ENCODE results near the gene STIP1.

Gene STIP1

DNA sequence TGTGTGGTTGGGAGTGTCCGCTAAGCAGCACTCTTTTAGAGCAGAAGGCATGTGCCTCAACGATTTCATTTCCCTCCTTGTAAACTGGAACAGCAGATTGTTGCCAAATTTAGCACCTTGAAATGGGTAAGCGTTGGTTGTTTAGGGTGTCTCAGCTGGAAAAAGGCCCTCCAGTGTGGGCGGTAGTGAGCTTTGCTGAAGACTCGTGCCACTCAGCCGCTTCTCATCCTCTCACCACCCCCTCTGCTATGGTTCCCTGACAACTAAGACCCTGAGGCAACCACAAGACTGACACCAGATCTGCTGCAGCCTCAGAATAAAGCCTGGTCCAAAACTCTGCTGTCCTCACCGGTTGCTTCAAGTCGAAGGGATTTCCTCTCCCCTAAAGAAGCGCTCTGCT is 10.7 kb downstream of the STIP1 start:
- Histone ChIP-seq H3K36me3 (ENCODE audit: insufficient read depth, low read length) (peaks cover 94% of the 10 kb centered on the region), H2AFZ (ENCODE audit: low read length) (no peak overlapping the region), H3K27ac (ENCODE audit: low read depth, low read length, poor library complexity, severe bottlenecking) (no peak overlapping the region), H3K9ac (ENCODE audit: low read length) (no peak overlapping the region), H3F3A (ENCODE audit: insufficient read depth, low read length) (no peaks in the 10 kb centered on the region; the same call in 1 of the 2 replicates), H3K27me3 (ENCODE audit: insufficient read depth, low read length) (no peaks in the 10 kb centered on the region), H4K20me1 (ENCODE audit: insufficient read depth, low read length) (no peaks in the 10 kb centered on the region), H3K4me2 (ENCODE audit: low read length) (no peak overlapping the region), H3K4me3 (ENCODE audit: low read depth, low read length, poor library complexity, severe bottlenecking) (no peak overlapping the region), H3K9me2 (ENCODE audit: low read depth, low read length) (no peaks in the 10 kb centered on the region), H3K9me3 (ENCODE audit: low read length) (no peaks in the 10 kb centered on the region), H3K79me2 (ENCODE audit: insufficient read depth, low read length) (peaks cover 13% of the 10 kb centered on the region; the same call in 1 of the 2 replicates), H3K4me1 (ENCODE audit: insufficient read depth, low read length, severe bottlenecking) (no peaks in the 10 kb centered on the region)
- TF ChIP-seq, protein P1, sequence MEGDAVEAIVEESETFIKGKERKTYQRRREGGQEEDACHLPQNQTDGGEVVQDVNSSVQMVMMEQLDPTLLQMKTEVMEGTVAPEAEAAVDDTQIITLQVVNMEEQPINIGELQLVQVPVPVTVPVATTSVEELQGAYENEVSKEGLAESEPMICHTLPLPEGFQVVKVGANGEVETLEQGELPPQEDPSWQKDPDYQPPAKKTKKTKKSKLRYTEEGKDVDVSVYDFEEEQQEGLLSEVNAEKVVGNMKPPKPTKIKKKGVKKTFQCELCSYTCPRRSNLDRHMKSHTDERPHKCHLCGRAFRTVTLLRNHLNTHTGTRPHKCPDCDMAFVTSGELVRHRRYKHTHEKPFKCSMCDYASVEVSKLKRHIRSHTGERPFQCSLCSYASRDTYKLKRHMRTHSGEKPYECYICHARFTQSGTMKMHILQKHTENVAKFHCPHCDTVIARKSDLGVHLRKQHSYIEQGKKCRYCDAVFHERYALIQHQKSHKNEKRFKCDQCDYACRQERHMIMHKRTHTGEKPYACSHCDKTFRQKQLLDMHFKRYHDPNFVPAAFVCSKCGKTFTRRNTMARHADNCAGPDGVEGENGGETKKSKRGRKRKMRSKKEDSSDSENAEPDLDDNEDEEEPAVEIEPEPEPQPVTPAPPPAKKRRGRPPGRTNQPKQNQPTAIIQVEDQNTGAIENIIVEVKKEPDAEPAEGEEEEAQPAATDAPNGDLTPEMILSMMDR (IDR thresholded peaks at IDR 0.05; ENCODE audit: low read length) = no peak
- no peak for TF ChIP-seq EZH2 (IDR thresholded peaks at IDR 0.05; ENCODE audit: borderline replicate concordance, low read length)

DNA sequence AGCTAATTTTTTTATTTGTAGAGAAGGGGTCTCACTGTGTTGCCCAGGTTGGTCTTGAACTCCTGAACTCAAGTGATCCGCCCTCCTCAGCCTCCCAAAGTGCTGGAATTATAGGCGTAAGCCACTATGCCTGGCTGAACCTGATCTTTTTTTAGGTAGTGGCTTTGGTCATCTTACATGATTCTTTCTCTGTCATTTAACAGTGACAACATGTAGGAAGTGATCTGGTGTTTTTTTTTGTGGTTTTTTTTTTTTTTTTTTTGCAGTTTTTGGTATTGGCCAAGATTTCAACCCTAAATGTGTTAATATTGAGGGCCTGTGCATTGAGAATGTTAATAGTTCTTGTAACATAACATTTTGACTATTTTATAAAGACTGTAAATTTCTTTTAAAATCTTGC is 12.5 kb downstream of the STIP1 start:
- Histone ChIP-seq H3K27ac (ENCODE audit: low read depth, low read length, poor library complexity, severe bottlenecking) (no peak overlapping the region), H3K27me3 (ENCODE audit: insufficient read depth, low read length) (no peaks in the 10 kb centered on the region), H3K9me3 (ENCODE audit: low read length) (no peaks in the 10 kb centered on the region), H3K9ac (ENCODE audit: low read length) (no peak overlapping the region), H3K79me2 (ENCODE audit: insufficient read depth, low read length) (no peaks in the 10 kb centered on the region), H3K9me2 (ENCODE audit: low read depth, low read length) (no peaks in the 10 kb centered on the region), H4K20me1 (ENCODE audit: insufficient read depth, low read length) (no peaks in the 10 kb centered on the region), H2AFZ (ENCODE audit: low read length) (no peak overlapping the region), H3K36me3 (ENCODE audit: insufficient read depth, low read length) (peaks cover 98% of the 10 kb centered on the region), H3F3A (ENCODE audit: insufficient read depth, low read length) (no peaks in the 10 kb centered on the region; the same call in 1 of the 2 replicates), H3K4me1 (ENCODE audit: insufficient read depth, low read length, severe bottlenecking) (no peaks in the 10 kb centered on the region), H3K4me3 (ENCODE audit: low read depth, low read length, poor library complexity, severe bottlenecking) (no peak overlapping the region), H3K4me2 (ENCODE audit: low read length) (no peak overlapping the region)
- TF ChIP-seq, protein P1 (IDR thresholded peaks at IDR 0.05; ENCODE audit: low read length) = no peak
- TF ChIP-seq EZH2 (IDR thresholded peaks at IDR 0.05; ENCODE audit: borderline replicate concordance, low read length) = no peak

DNA sequence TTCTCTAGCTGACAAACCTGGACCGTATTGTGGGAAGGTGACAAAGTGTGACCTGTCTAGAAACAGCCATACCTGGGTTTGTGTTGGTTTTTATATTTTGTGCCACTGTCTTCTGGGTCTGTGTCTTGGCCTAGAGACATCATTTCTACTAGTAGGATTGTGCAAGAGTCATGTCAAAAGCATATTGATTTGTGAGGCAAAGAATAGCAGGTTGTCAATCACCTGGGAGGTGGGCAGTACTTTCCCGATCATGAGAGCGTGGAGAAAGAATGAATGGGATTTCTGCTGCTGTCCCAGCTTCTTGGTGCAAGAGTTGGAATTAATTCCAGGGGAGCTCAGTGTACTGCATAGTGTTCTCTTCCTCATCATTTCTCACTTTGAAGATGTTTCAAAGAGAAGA is 15.6 kb downstream of the STIP1 start:
- Histone ChIP-seq H3K9ac (ENCODE audit: low read length) (no peak overlapping the region), H3K9me2 (ENCODE audit: low read depth, low read length) (no peaks in the 10 kb centered on the region), H3K36me3 (ENCODE audit: insufficient read depth, low read length) (peaks cover 81% of the 10 kb centered on the region)

More for the DNA sequence above, 15.6 kb downstream of the STIP1 start:
- H3K4me2 ChIP-seq (ENCODE audit: low read length) = no peak overlapping the region
- TF ChIP-seq, protein P1 (IDR thresholded peaks at IDR 0.05; ENCODE audit: low read length) = no peak
- no peak for TF ChIP-seq EZH2 (IDR thresholded peaks at IDR 0.05; ENCODE audit: borderline replicate concordance, low read length)
- H2AFZ ChIP-seq (ENCODE audit: low read length) = no peak overlapping the region
- H3K4me1 ChIP-seq (ENCODE audit: insufficient read depth, low read length, severe bottlenecking) = peaks cover 14% of the 10 kb centered on the region
- no peak overlapping the region for H3K4me3 ChIP-seq (ENCODE audit: low read depth, low read length, poor library complexity, severe bottlenecking)
- no peak overlapping the region for H3K27ac ChIP-seq (ENCODE audit: low read depth, low read length, poor library complexity, severe bottlenecking)
- no peaks in the 10 kb centered on the region for H4K20me1 ChIP-seq (ENCODE audit: insufficient read depth, low read length)
- H3K27me3 ChIP-seq (ENCODE audit: insufficient read depth, low read length) = no peaks in the 10 kb centered on the region
- H3F3A ChIP-seq (ENCODE audit: insufficient read depth, low read length) = no peaks in the 10 kb centered on the region; the same call in 1 of the 2 replicates
- H3K79me2 ChIP-seq (ENCODE audit: insufficient read depth, low read length) = no peaks in the 10 kb centered on the region
- H3K9me3 ChIP-seq (ENCODE audit: low read length) = no peaks in the 10 kb centered on the region

All from OCI-LY1 (cell line).